H1 (cell line): ENCODE measurements around the gene SLC9A5. TPM values are rescaled to one million over a fixed set of nuclear protein-coding genes. Genes with fewer than 3 reads are reported as not detected.

Experiments
- CTCF ChIA-PET: fragments of 300-600 bp; sonication (Branson Sonifier 250); formaldehyde crosslinking; loops from one replicate; lab custom pipeline; 2021; ENCODE audit not compliant: partially characterized antibody; lab: Charles Lee
- POLR2A ChIA-PET: fragments of 300-600 bp; sonication (Branson Sonifier 250); formaldehyde crosslinking; loops from one replicate; lab custom pipeline; 2021; ENCODE audit warnings: inconsistent platforms; ENCODE audit not compliant: partially characterized antibody; lab: Charles Lee
- DNase-seq, 2 experiments: peaks; one replicate each; pipeline versions ENCODE4 v3.0.0 to v3.0.0-alpha.2; 2010 to 2022; ENCODE audit warnings: low spot score in 2 of 2, low read depth in 1 of 2, mixed read lengths in 1 of 2
- FAIRE-seq: peaks from 2 replicates; lab custom pipeline; 2011; peaks lifted over from hg19 to GRCh38; lab: Jason Lieb, UNC
- H2AFZ ChIP-seq: 2 replicates; pipeline ENCODE4 v1.8.1; 2012; ENCODE audit warnings: low read length, inconsistent platforms
- H2AK5ac ChIP-seq: 2 replicates; pipeline ENCODE4 v1.6.1; 2013; ENCODE audit warnings: low read depth, low read length
- H2BK120ac ChIP-seq: replicated peaks from 2 replicates; pipeline ENCODE3; 2013; ENCODE audit warnings: low read depth, low read length, inconsistent platforms
- H2BK12ac ChIP-seq: 2 replicates; pipeline ENCODE4 v1.6.1; 2013; ENCODE audit warnings: low read depth, low read length
- H2BK15ac ChIP-seq: 2 replicates; pipeline ENCODE4 v1.6.1; 2013; ENCODE audit warnings: low read length
- H2BK20ac ChIP-seq: 2 replicates; pipeline ENCODE4 v1.6.1; 2013; ENCODE audit warnings: low read length
- H2BK5ac ChIP-seq: 2 replicates; pipeline ENCODE4 v1.6.1; 2013; ENCODE audit warnings: low read depth, low read length
- H3K14ac ChIP-seq: 2 replicates; pipeline ENCODE4 v1.6.1; 2013; ENCODE audit warnings: inconsistent platforms; ENCODE audit not compliant: insufficient read length
- H3K18ac ChIP-seq: 2 replicates; pipeline ENCODE4 v1.6.1; 2013; ENCODE audit warnings: low read length; ENCODE audit errors: extremely low read depth
- H3K23ac ChIP-seq: 2 replicates; pipeline ENCODE4 v1.6.1; 2013; ENCODE audit warnings: inconsistent platforms; ENCODE audit not compliant: insufficient read length
- H3K23me2 ChIP-seq: 2 replicates; pipeline ENCODE4 v1.6.1; 2013; ENCODE audit warnings: low read depth, low read length
- H3K27ac ChIP-seq: 2 replicates; pipeline ENCODE4 v1.6.1; 2011; ENCODE audit warnings: low read depth, low read length, inconsistent platforms
- H3K27me3 ChIP-seq, 4 experiments: replicated peaks in 1 of 4; 1 replicate in 1 of 4; 2 replicates in 3 of 4; pipeline versions ENCODE4 v1.6.1 to v1.8.1; 2011 to 2013; ENCODE audit warnings: low read length in 3 of 4, mild to moderate bottlenecking in 3 of 4, inconsistent platforms in 2 of 4, mixed read lengths in 2 of 4, moderate library complexity in 1 of 4; ENCODE audit not compliant: control insufficient read depth in 3 of 4, insufficient read depth in 3 of 4; ENCODE audit errors: extremely low read depth in 1 of 4
- H3K36me3 ChIP-seq, 4 experiments: 2 replicates each; pipeline versions ENCODE4 v1.6.1 to v1.8.1; 2011 to 2013; ENCODE audit warnings: mild to moderate bottlenecking in 4 of 4, low read length in 3 of 4, moderate library complexity in 2 of 4, control low read depth in 1 of 4, inconsistent platforms in 1 of 4; ENCODE audit not compliant: insufficient read depth in 4 of 4, control insufficient read depth in 2 of 4
- H3K4ac ChIP-seq: replicated peaks from 2 replicates; pipeline ENCODE3; 2013; ENCODE audit warnings: low read length, low read depth, mixed read lengths, inconsistent platforms; ENCODE audit not compliant: insufficient read length
- H3K4me1 ChIP-seq, 4 experiments: replicated peaks in 1 of 4; 1 replicate in 1 of 4; 2 replicates in 3 of 4; pipeline versions ENCODE4 v1.6.1 to v1.8.1; 2011 to 2013; ENCODE audit warnings: low read length in 3 of 4, inconsistent platforms in 2 of 4, mixed read lengths in 1 of 4; ENCODE audit not compliant: insufficient read depth in 4 of 4, control insufficient read depth in 3 of 4
- H3K4me2 ChIP-seq, 2 experiments: 2 replicates each; pipeline versions ENCODE4 v1.6.1 to v1.8.1; 2011 to 2013; ENCODE audit warnings: low read depth in 2 of 2, low read length in 2 of 2, control low read depth in 1 of 2, inconsistent platforms in 1 of 2, mild to moderate bottlenecking in 1 of 2; ENCODE audit not compliant: insufficient read depth in 1 of 2
- H3K4me3 ChIP-seq, 4 experiments: fragments of 200-600, 300-600 bp in 1 of 4; sonication (generic), shearing (Covaris generic), sonication (Bioruptor Twin) in 1 of 4; 2 replicates each; pipeline versions ENCODE4 v1.5.1 to v1.8.1; 2011 to 2016; ENCODE audit warnings: low read length in 4 of 4, low read depth in 3 of 4, control low read depth in 2 of 4, inconsistent platforms in 2 of 4, mild to moderate bottlenecking in 2 of 4, mixed read lengths in 1 of 4, moderate library complexity in 1 of 4; ENCODE audit not compliant: insufficient read depth in 2 of 4; ENCODE audit errors: extremely low read depth in 1 of 4
- H3K56ac ChIP-seq: replicated peaks from 2 replicates; pipeline ENCODE3; 2013; ENCODE audit warnings: low read depth, mild to moderate bottlenecking, mixed read lengths, low read length, inconsistent platforms; ENCODE audit not compliant: insufficient read length
- H3K79me1 ChIP-seq: 2 replicates; pipeline ENCODE4 v1.6.1; 2013; ENCODE audit warnings: low read depth, low read length, control low read depth
- H3K79me2 ChIP-seq, 2 experiments: 2 replicates each; pipeline versions ENCODE4 v1.6.1 to v1.8.1; 2012 to 2013; ENCODE audit warnings: low read length in 2 of 2, mild to moderate bottlenecking in 2 of 2, inconsistent platforms in 1 of 2; ENCODE audit not compliant: insufficient read depth in 2 of 2, control insufficient read depth in 1 of 2
- H3K9ac ChIP-seq, 4 experiments: replicated peaks in 1 of 4; 1 replicate in 1 of 4; 2 replicates in 3 of 4; pipeline versions ENCODE4 v1.6.1 to v1.8.1; 2011 to 2013; ENCODE audit warnings: low read depth in 3 of 4, low read length in 3 of 4, control low read depth in 2 of 4, mild to moderate bottlenecking in 2 of 4, moderate library complexity in 2 of 4, inconsistent platforms in 1 of 4; ENCODE audit errors: extremely low read depth in 1 of 4
- H3K9me3 ChIP-seq, 2 experiments: 2 replicates each; pipeline versions ENCODE4 v1.6.1 to v1.8.1; 2012 to 2013; ENCODE audit warnings: mild to moderate bottlenecking in 2 of 2, moderate library complexity in 2 of 2, control low read depth in 1 of 2, inconsistent platforms in 1 of 2, low read depth in 1 of 2, low read length in 1 of 2, mixed read lengths in 1 of 2; ENCODE audit not compliant: insufficient read depth in 2 of 2
- H4K20me1 ChIP-seq, 2 experiments: replicated peaks in 1 of 2; 2 replicates each; pipeline versions ENCODE3 to v1.8.1; 2011 to 2013; ENCODE audit warnings: inconsistent platforms in 2 of 2, low read length in 2 of 2, mild to moderate bottlenecking in 1 of 2; ENCODE audit not compliant: insufficient read depth in 2 of 2, control insufficient read depth in 1 of 2
- H4K5ac ChIP-seq: 2 replicates; pipeline ENCODE4 v1.6.1; 2013; ENCODE audit warnings: low read length, low read depth, mixed read lengths, inconsistent platforms; ENCODE audit not compliant: insufficient read length
- H4K8ac ChIP-seq: 2 replicates; pipeline ENCODE4 v1.8.0; 2013; ENCODE audit warnings: mild to moderate bottlenecking, moderate library complexity, low read length, inconsistent platforms; ENCODE audit not compliant: insufficient read depth; ENCODE audit errors: extremely low read depth
- H4K91ac ChIP-seq: replicated peaks from 2 replicates; pipeline ENCODE3; 2013; ENCODE audit warnings: low read length, mixed read lengths, inconsistent platforms; ENCODE audit not compliant: insufficient read length
- CHD2 ChIP-seq: IDR thresholded peaks from 2 replicates; pipeline ENCODE4 v1.6.1; 2012; ENCODE audit warnings: low read length, improper control_type of control experiment
- POLR2A ChIP-seq, 2 experiments: IDR thresholded peaks; 1 replicate in 1 of 2; 2 replicates in 1 of 2; pipeline ENCODE4 v1.6.1; 2011; ENCODE audit warnings: low read depth in 2 of 2, low read length in 2 of 2, mild to moderate bottlenecking in 2 of 2; ENCODE audit errors: control extremely low read depth in 1 of 2
- POLR2AphosphoS5 ChIP-seq: IDR thresholded peaks from 2 replicates; pipeline ENCODE4 v1.6.1; 2011; ENCODE audit warnings: low read depth, low read length
- POU5F1 ChIP-seq: IDR thresholded peaks from 2 replicates; pipeline ENCODE4 v1.6.1; 2011; ENCODE audit warnings: low read depth, mild to moderate bottlenecking, low read length, moderate library complexity
- WGBS, 2 experiments: shearing (Covaris generic) in 1 of 2; methylation state at CpG; one replicate each; pipeline versions ENCODE4 v1.1.6 to v1.1.7; 2013 to 2015; ENCODE audit warnings: low lambda C conversion rate in 2 of 2, mixed read lengths in 2 of 2, inconsistent platforms in 1 of 2, low coverage in 1 of 2, missing lambda C conversion rate in 1 of 2; ENCODE audit not compliant: insufficient replicate concordance in 2 of 2, insufficient coverage in 1 of 2, insufficient read length in 1 of 2; ENCODE audit errors: extremely low coverage in 1 of 2, missing lambda C conversion rate in 1 of 2; 5-methylcytosine and 5-hydroxymethylcytosine counted together
- polyA plus RNA-seq, 7 experiments: library from polyadenylated mRNA; depleted of rRNA in 3 of 7; stranded (reverse) in 5 of 7; unstranded in 2 of 7; fragments of >200 nt in 5 of 7; fragments of 200-250 nt in 2 of 7; gene quantifications; 1 replicate in 5 of 7; 2 replicates in 1 of 7; 4 replicates in 1 of 7; pipeline versions ENCODE4 v1.2.1 to v1.2.3, GENCODE V29; 2011 to 2013; ENCODE audit warnings: missing spikeins in 2 of 7, mixed read lengths in 2 of 7
- total RNA-seq: library from RNA; stranded (reverse); fragmentation: NEBNext Ultra II Directional; extraction: Animal tissue kit (Norgen Biotek cat#: 25700); gene quantifications from 2 replicates; pipeline ENCODE4 v1.2.1, GENCODE V29; 2021

Gene SLC9A5
- total and polyA plus RNA-seq, 2 of the 8 experiments (the other 6 are each of a cell fraction or from before 2014, with no cell fraction given): 7.9 to 8.6 TPM

GRCh38 chr16:67204076-67204475 lies 44.7 kb upstream of the SLC9A5 start:
- peaks cover 5% of the 10 kb centered on the region; the same call in 1 of the 2 replicates for H3K23me2 ChIP-seq
- no peak overlapping the region for H2BK12ac ChIP-seq
- peaks cover 0 to 2% of the 10 kb centered on the region in 2 experiments for H4K20me1 ChIP-seq
- CTCF ChIA-PET: interaction anchor here (0.9 to 2.0 kb wide), 6 partner anchors 13 to 309 kb away, joined by 3 to 5 read pairs (median 4); no protein-coding TSS in a partner anchor
- FAIRE-seq (no peak), DNase-seq (no peak)
- no peak overlapping the region for H4K5ac ChIP-seq
- H2BK120ac ChIP-seq: no peak overlapping the region
- no peaks in the 10 kb centered on the region for H3K79me1 ChIP-seq
- no peak overlapping the region for H3K27ac ChIP-seq
- POLR2A ChIA-PET: interaction anchor here (1.3 to 5.4 kb wide), 3 partner anchors 10 to 23 kb away, joined by 3 to 19 read pairs (median 19); partner anchors contain the start of gene TMEM208
- H3K36me3 ChIP-seq: peaks cover 0 to 3% (median 0%) of the 10 kb centered on the region in 4 experiments; a peak in 3 of 8 replicates
- TF ChIP-seq CHD2 (no peak), POU5F1 (no peak), POLR2A (IDR thresholded peaks at IDR 0.05; ENCODE audit: control extremely low read depth in 1 of 2, low read depth in 2 of 2, low read length in 2 of 2) (no peak), POLR2AphosphoS5 (no peak)
- peaks cover 0 to 15% (median 4%) of the 10 kb centered on the region in 4 experiments; a peak in 4 of 7 replicates for H3K4me1 ChIP-seq
- no peak overlapping the region for H2BK5ac ChIP-seq
- H3K4ac ChIP-seq: no peak overlapping the region
- H2BK20ac ChIP-seq: no peak overlapping the region
- no peak overlapping the region for H3K14ac ChIP-seq
- no peak overlapping the region for H3K4me3 ChIP-seq
- H2BK15ac ChIP-seq: no peak overlapping the region
- H2AFZ ChIP-seq: no peak overlapping the region
- no peaks in the 10 kb centered on the region for H3K9me3 ChIP-seq
- H3K56ac ChIP-seq: no peak overlapping the region
- no peak overlapping the region for H4K91ac ChIP-seq
- H3K4me2 ChIP-seq: no peak overlapping the region
- H3K23ac ChIP-seq: no peak overlapping the region
- 90% methylated on average over 4 of the region's 4 CpGs; no CpG with 5 or more reads in 1 of the 2 experiments for WGBS, 2 experiments
- no peak overlapping the region for H3K9ac ChIP-seq
- no peak overlapping the region for H2AK5ac ChIP-seq
- no peak overlapping the region for H4K8ac ChIP-seq
- no peaks in the 10 kb centered on the region for H3K27me3 ChIP-seq
- no peak overlapping the region for H3K18ac ChIP-seq
- H3K79me2 ChIP-seq: no peaks in the 10 kb centered on the region
